Measurements from ENCODE around the gene FOXO4. TPM values are rescaled to one million over a fixed set of nuclear protein-coding genes. Genes with fewer than 3 reads are reported as not detected.

The FOXO4 gene
- total and polyA plus RNA-seq, 2 experiments from 2014 or later, result 1.1 to 5.2 TPM

GRCh38 chrX:71057848-71058530 lies 37.7 kb upstream of the FOXO4 start:
- no peaks in the 10 kb centered on the region for H3K9me2 ChIP-seq (ENCODE audit: insufficient read depth)
- H3K27ac ChIP-seq, result 0 out of 2 replicates have a peak overlapping the region, but pooled peaks have one; percentile 84
- H3K9me3 ChIP-seq (ENCODE audit: low read depth), result no peaks in the 10 kb centered on the region
- peaks cover 12% of the 10 kb centered on the region for H3K4me1 ChIP-seq (ENCODE audit: insufficient read depth)
- no peak overlapping the region for H2AFZ ChIP-seq
- no peak overlapping the region for H3K4me2 ChIP-seq (ENCODE audit: unreplicated experiment)
- no peak overlapping the region for H3K9ac ChIP-seq
- DNase-seq, result no peak
- no peak overlapping the region for H3K4me3 ChIP-seq
- WGBS, 2 experiments (ENCODE audit: low coverage in 1 of 2, low lambda C conversion rate in 2 of 2, missing lambda C conversion rate in 2 of 2), result 71 to 72% methylated on average over 3 of the region's 3 CpGs
- no peaks in the 10 kb centered on the region; the same call in 1 of the 2 replicates for H3K36me3 ChIP-seq (ENCODE audit: low read depth)
- in situ Hi-C loops (cut with MboI), result no loop called here
- no peaks in the 10 kb centered on the region for H4K20me1 ChIP-seq (ENCODE audit: insufficient read depth)
- H3F3A ChIP-seq (ENCODE audit: insufficient read depth), result peaks cover 6% of the 10 kb centered on the region; the same call in 1 of the 2 replicates
- H3K79me2 ChIP-seq (ENCODE audit: insufficient read depth), result peaks cover 11% of the 10 kb centered on the region
- TF ChIP-seq EZH2phosphoT487 (IDR thresholded peaks at IDR 0.05; ENCODE audit: insufficient read depth, low read depth), result no peak
- TF ChIP-seq EZH2 (IDR thresholded peaks at IDR 0.05; ENCODE audit: insufficient read depth, poor library complexity, severe bottlenecking), result no peak
- H3K27me3 ChIP-seq (replicated peaks; ENCODE audit: insufficient read depth), result no peaks in the 10 kb centered on the region

DNA sequence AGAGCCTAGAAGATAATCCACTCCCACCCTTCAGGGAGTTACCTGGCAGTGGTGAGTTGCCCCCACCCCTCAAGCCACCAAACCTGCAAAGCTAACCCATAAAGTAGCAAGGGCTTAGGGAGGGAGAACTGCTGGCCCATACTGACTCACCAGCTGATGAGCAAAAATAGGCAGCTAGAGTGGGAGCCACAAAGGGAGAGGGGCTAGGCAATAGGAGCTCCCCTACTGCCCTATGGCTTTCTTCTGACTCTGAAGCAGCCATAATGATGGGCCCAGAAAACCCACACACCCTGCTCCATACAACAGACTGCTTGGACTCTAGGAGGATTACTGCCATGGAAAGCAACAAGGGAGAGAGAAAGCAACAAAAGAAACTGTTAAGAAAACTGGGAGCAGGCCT lies 35.5 kb upstream of the FOXO4 start:
- no peaks in the 10 kb centered on the region for H3K9me2 ChIP-seq (ENCODE audit: insufficient read depth)
- H3K4me2 ChIP-seq (ENCODE audit: unreplicated experiment), result no peak overlapping the region
- H2AFZ ChIP-seq, result no peak overlapping the region
- no peak overlapping the region for H3K27ac ChIP-seq
- no peaks in the 10 kb centered on the region; the same call in 1 of the 2 replicates for H3K36me3 ChIP-seq (ENCODE audit: low read depth)
- no peak overlapping the region for H3K4me3 ChIP-seq
- TF ChIP-seq EZH2phosphoT487 (IDR thresholded peaks at IDR 0.05; ENCODE audit: insufficient read depth, low read depth) (no peak), EZH2 (IDR thresholded peaks at IDR 0.05; ENCODE audit: insufficient read depth, poor library complexity, severe bottlenecking) (no peak)
- in situ Hi-C loops (cut with MboI), result no loop called here
- no peaks in the 10 kb centered on the region for H3K9me3 ChIP-seq (ENCODE audit: low read depth)
- H3K4me1 ChIP-seq (ENCODE audit: insufficient read depth), result peaks cover 12% of the 10 kb centered on the region
- H3F3A ChIP-seq (ENCODE audit: insufficient read depth), result peaks cover 6% of the 10 kb centered on the region; the same call in 1 of the 2 replicates
- H3K27me3 ChIP-seq (replicated peaks; ENCODE audit: insufficient read depth), result no peaks in the 10 kb centered on the region
- H3K79me2 ChIP-seq (ENCODE audit: insufficient read depth), result peaks cover 32% of the 10 kb centered on the region
- H4K20me1 ChIP-seq (ENCODE audit: insufficient read depth), result no peaks in the 10 kb centered on the region
- H3K9ac ChIP-seq, result no peak overlapping the region
- no peak for DNase-seq

DNA sequence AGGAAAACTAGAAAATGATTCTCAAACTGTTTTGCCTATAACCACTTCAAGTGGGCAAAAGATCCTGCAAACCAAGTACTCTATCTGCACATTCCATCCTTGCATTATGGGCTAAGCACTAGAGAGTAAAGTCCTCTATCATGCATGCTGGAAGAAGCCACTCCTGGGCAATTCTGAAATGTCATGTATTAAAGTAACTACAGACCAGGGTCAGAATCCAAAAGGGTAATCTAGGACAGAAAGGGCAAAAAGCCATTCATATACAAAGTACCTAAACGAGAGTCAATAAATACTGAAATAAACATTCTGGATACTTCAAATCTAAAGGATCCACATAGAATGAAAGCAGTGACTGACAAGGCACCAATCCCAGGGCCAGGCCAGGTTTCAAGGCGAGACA lies 28.6 kb upstream of the FOXO4 start:
- peak overlapping the region; percentile 93 for H3K4me2 ChIP-seq (ENCODE audit: unreplicated experiment)
- TF ChIP-seq EZH2 (IDR thresholded peaks at IDR 0.05; ENCODE audit: insufficient read depth, poor library complexity, severe bottlenecking) (no peak), EZH2phosphoT487 (IDR thresholded peaks at IDR 0.05; ENCODE audit: insufficient read depth, low read depth) (no peak)
- in situ Hi-C loops (cut with MboI), result no loop called here
- no peaks in the 10 kb centered on the region for H4K20me1 ChIP-seq (ENCODE audit: insufficient read depth)
- WGBS, 2 experiments (ENCODE audit: low coverage in 1 of 2, low lambda C conversion rate in 2 of 2, missing lambda C conversion rate in 2 of 2), result 0% methylated on average over 2 of the region's 2 CpGs
- H3K27me3 ChIP-seq (replicated peaks; ENCODE audit: insufficient read depth), result no peaks in the 10 kb centered on the region
- peak overlapping the region; percentile 93 for H3K4me3 ChIP-seq
- H3K9ac ChIP-seq, result peak overlapping the region; percentile 90
- peak overlapping the region; percentile 94 for H3K27ac ChIP-seq
- H3K79me2 ChIP-seq (ENCODE audit: insufficient read depth), result peaks cover 52% of the 10 kb centered on the region
- H3K36me3 ChIP-seq (ENCODE audit: low read depth), result no peaks in the 10 kb centered on the region; the same call in 1 of the 2 replicates
- H3K9me3 ChIP-seq (ENCODE audit: low read depth), result no peaks in the 10 kb centered on the region
- peaks cover 8% of the 10 kb centered on the region; the same call in 1 of the 2 replicates for H3F3A ChIP-seq (ENCODE audit: insufficient read depth)
- DNase-seq, result peak; percentile 6
- H3K9me2 ChIP-seq (ENCODE audit: insufficient read depth), result no peaks in the 10 kb centered on the region
- peak overlapping the region; percentile 77; the same call in 1 of the 2 replicates for H2AFZ ChIP-seq
- no peaks in the 10 kb centered on the region for H3K4me1 ChIP-seq (ENCODE audit: insufficient read depth)

- no peak for DNase-seq
- TF ChIP-seq EZH2 (IDR thresholded peaks at IDR 0.05; ENCODE audit: insufficient read depth, poor library complexity, severe bottlenecking), result no peak
- TF ChIP-seq EZH2phosphoT487 (IDR thresholded peaks at IDR 0.05; ENCODE audit: insufficient read depth, low read depth), result no peak
- 0 to 1% methylated on average over 2 to 10 of the region's 10 CpGs for WGBS, 2 experiments (ENCODE audit: low coverage in 1 of 2, low lambda C conversion rate in 2 of 2, missing lambda C conversion rate in 2 of 2)
- peak overlapping the region; percentile 77 for H2AFZ ChIP-seq
- H3F3A ChIP-seq (ENCODE audit: insufficient read depth), result peaks cover 8% of the 10 kb centered on the region; the same call in 1 of the 2 replicates
- H3K27me3 ChIP-seq (replicated peaks; ENCODE audit: insufficient read depth), result no peaks in the 10 kb centered on the region
- no peaks in the 10 kb centered on the region for H3K4me1 ChIP-seq (ENCODE audit: insufficient read depth)
- peak overlapping the region; percentile 90 for H3K9ac ChIP-seq
- H3K9me2 ChIP-seq (ENCODE audit: insufficient read depth), result no peaks in the 10 kb centered on the region
- H3K79me2 ChIP-seq (ENCODE audit: insufficient read depth), result peaks cover 50% of the 10 kb centered on the region
- in situ Hi-C loops (cut with MboI), result no loop called here
- H4K20me1 ChIP-seq (ENCODE audit: insufficient read depth), result no peaks in the 10 kb centered on the region
- peak overlapping the region; percentile 94 for H3K27ac ChIP-seq
- H3K9me3 ChIP-seq (ENCODE audit: low read depth), result no peaks in the 10 kb centered on the region
- peak overlapping the region; percentile 93 for H3K4me3 ChIP-seq
- H3K36me3 ChIP-seq (ENCODE audit: low read depth), result no peaks in the 10 kb centered on the region; the same call in 1 of the 2 replicates
- H3K4me2 ChIP-seq (ENCODE audit: unreplicated experiment), result peak overlapping the region; percentile 93
Measured at GRCh38 chrX:71067712-71068043, 28.0 kb upstream of the FOXO4 start.
